Measurements from ENCODE around the gene HPCAL4.

The HPCAL4 gene

GRCh38 chr1:39678889-39679288, 12.3 kb downstream of the HPCAL4 start:
- Histone ChIP-seq H3K9me3 (ENCODE audit: control insufficient read depth, insufficient read depth, low read length) (no peaks in the 10 kb centered on the region; the same call in 1 of the 2 replicates), H3K9ac (ENCODE audit: low read depth, low read length) (no peak overlapping the region), H3K36me3 (ENCODE audit: insufficient read depth, low read length) (no peaks in the 10 kb centered on the region), H3K4me1 (ENCODE audit: insufficient read depth, low read length) (no peaks in the 10 kb centered on the region)

GRCh38 chr1:39677645-39678044, 13.6 kb downstream of the HPCAL4 start:
- Histone ChIP-seq H3K9ac (ENCODE audit: low read depth, low read length) (no peak overlapping the region), H3K9me3 (ENCODE audit: control insufficient read depth, insufficient read depth, low read length) (no peaks in the 10 kb centered on the region), H3K36me3 (ENCODE audit: insufficient read depth, low read length) (no peaks in the 10 kb centered on the region), H3K4me1 (ENCODE audit: insufficient read depth, low read length) (no peaks in the 10 kb centered on the region)

- Histone ChIP-seq H3K9ac (ENCODE audit: low read depth, low read length) (no peak overlapping the region), H3K9me3 (ENCODE audit: control insufficient read depth, insufficient read depth, low read length) (no peaks in the 10 kb centered on the region), H3K4me1 (ENCODE audit: insufficient read depth, low read length) (no peaks in the 10 kb centered on the region), H3K36me3 (ENCODE audit: insufficient read depth, low read length) (no peaks in the 10 kb centered on the region)
Observed at GRCh38 chr1:39676948-39677548, 14.2 kb downstream of the HPCAL4 start.

- Histone ChIP-seq H3K4me1 (ENCODE audit: insufficient read depth, low read length) (no peaks in the 10 kb centered on the region), H3K9ac (ENCODE audit: low read depth, low read length) (no peak overlapping the region), H3K9me3 (ENCODE audit: control insufficient read depth, insufficient read depth, low read length) (no peaks in the 10 kb centered on the region), H3K36me3 (ENCODE audit: insufficient read depth, low read length) (no peaks in the 10 kb centered on the region)
Observed at GRCh38 chr1:39675220-39675619, 16.0 kb downstream of the HPCAL4 start.

GRCh38 chr1:39673215-39673614, 18.0 kb downstream of the HPCAL4 start:
- no peak overlapping the region for H3K9ac ChIP-seq (ENCODE audit: low read depth, low read length)
- no peaks in the 10 kb centered on the region for H3K4me1 ChIP-seq (ENCODE audit: insufficient read depth, low read length)
- no peaks in the 10 kb centered on the region for H3K9me3 ChIP-seq (ENCODE audit: control insufficient read depth, insufficient read depth, low read length)
- H3K36me3 ChIP-seq (ENCODE audit: insufficient read depth, low read length): no peaks in the 10 kb centered on the region

- Histone ChIP-seq H3K9me3 (ENCODE audit: control insufficient read depth, insufficient read depth, low read length) (no peaks in the 10 kb centered on the region), H3K36me3 (ENCODE audit: insufficient read depth, low read length) (no peaks in the 10 kb centered on the region), H3K4me1 (ENCODE audit: insufficient read depth, low read length) (no peaks in the 10 kb centered on the region), H3K9ac (ENCODE audit: low read depth, low read length) (peak overlapping the region; percentile 23; the same call in 1 of the 2 replicates)
Observed at GRCh38 chr1:39672551-39672947, 18.7 kb downstream of the HPCAL4 start.

GRCh38 chr1:39671793-39672550, 19.3 kb downstream of the HPCAL4 start, which contains the start of gene NT5C1A:
TSS of gene NT5C1A (minus strand) at chr1:39672107. CDS start at chr1:39672038, 69 bp downstream.
- Histone ChIP-seq H3K9ac (ENCODE audit: low read depth, low read length) (peak within 1 kb of the TSS; percentile 27; the same call in 1 of the 2 replicates), H3K9me3 (ENCODE audit: control insufficient read depth, insufficient read depth, low read length) (no peaks in the 10 kb centered on the region), H3K36me3 (ENCODE audit: insufficient read depth, low read length) (no peaks in the 10 kb centered on the region), H3K4me1 (ENCODE audit: insufficient read depth, low read length) (no peaks in the 10 kb centered on the region)

- Histone ChIP-seq H3K36me3 (ENCODE audit: insufficient read depth, low read length) (no peaks in the 10 kb centered on the region), H3K9ac (ENCODE audit: low read depth, low read length) (peak overlapping the region; percentile 27; the same call in 1 of the 2 replicates), H3K9me3 (ENCODE audit: control insufficient read depth, insufficient read depth, low read length) (no peaks in the 10 kb centered on the region), H3K4me1 (ENCODE audit: insufficient read depth, low read length) (no peaks in the 10 kb centered on the region)
Observed at GRCh38 chr1:39671433-39671792, 19.8 kb downstream of the HPCAL4 start.

- no peak overlapping the region for H3K9ac ChIP-seq (ENCODE audit: low read depth, low read length)
- no peaks in the 10 kb centered on the region for H3K4me1 ChIP-seq (ENCODE audit: insufficient read depth, low read length)
- H3K36me3 ChIP-seq (ENCODE audit: insufficient read depth, low read length): no peaks in the 10 kb centered on the region
- H3K9me3 ChIP-seq (ENCODE audit: control insufficient read depth, insufficient read depth, low read length): no peaks in the 10 kb centered on the region
Observed at GRCh38 chr1:39670689-39671088, 20.5 kb downstream of the HPCAL4 start.

GRCh38 chr1:39668894-39669293, 22.3 kb downstream of the HPCAL4 start:
- no peak overlapping the region for H3K9ac ChIP-seq (ENCODE audit: low read depth, low read length)
- no peaks in the 10 kb centered on the region for H3K4me1 ChIP-seq (ENCODE audit: insufficient read depth, low read length)
- no peaks in the 10 kb centered on the region for H3K9me3 ChIP-seq (ENCODE audit: control insufficient read depth, insufficient read depth, low read length)

GRCh38 chr1:39668111-39668510, 23.1 kb downstream of the HPCAL4 start:
- H3K4me1 ChIP-seq (ENCODE audit: insufficient read depth, low read length): no peaks in the 10 kb centered on the region
- H3K36me3 ChIP-seq (ENCODE audit: insufficient read depth, low read length): no peaks in the 10 kb centered on the region
- no peaks in the 10 kb centered on the region for H3K9me3 ChIP-seq (ENCODE audit: control insufficient read depth, insufficient read depth, low read length)
- no peak overlapping the region for H3K9ac ChIP-seq (ENCODE audit: low read depth, low read length)

More at GRCh38 chr1:39668894-39669293, 22.3 kb downstream of the HPCAL4 start:
- no peaks in the 10 kb centered on the region for H3K36me3 ChIP-seq (ENCODE audit: insufficient read depth, low read length)

- Histone ChIP-seq H3K4me1 (ENCODE audit: insufficient read depth, low read length) (no peaks in the 10 kb centered on the region), H3K9ac (ENCODE audit: low read depth, low read length) (no peak overlapping the region), H3K9me3 (ENCODE audit: control insufficient read depth, insufficient read depth, low read length) (no peaks in the 10 kb centered on the region), H3K36me3 (ENCODE audit: insufficient read depth, low read length) (no peaks in the 10 kb centered on the region)
Observed at GRCh38 chr1:39666772-39667171, 24.5 kb downstream of the HPCAL4 start.

GRCh38 chr1:39663559-39663958, 27.7 kb downstream of the HPCAL4 start:
- Histone ChIP-seq H3K9ac (ENCODE audit: low read depth, low read length) (no peak overlapping the region), H3K9me3 (ENCODE audit: control insufficient read depth, insufficient read depth, low read length) (no peaks in the 10 kb centered on the region), H3K36me3 (ENCODE audit: insufficient read depth, low read length) (no peaks in the 10 kb centered on the region), H3K4me1 (ENCODE audit: insufficient read depth, low read length) (no peaks in the 10 kb centered on the region)

GRCh38 chr1:39662861-39663260, 28.4 kb downstream of the HPCAL4 start:
- no peaks in the 10 kb centered on the region for H3K36me3 ChIP-seq (ENCODE audit: insufficient read depth, low read length)
- H3K9ac ChIP-seq (ENCODE audit: low read depth, low read length): no peak overlapping the region
- H3K4me1 ChIP-seq (ENCODE audit: insufficient read depth, low read length): no peaks in the 10 kb centered on the region

GRCh38 chr1:39659538-39659937, 31.7 kb downstream of the HPCAL4 start:
- no peaks in the 10 kb centered on the region for H3K36me3 ChIP-seq (ENCODE audit: insufficient read depth, low read length)
- no peaks in the 10 kb centered on the region for H3K4me1 ChIP-seq (ENCODE audit: insufficient read depth, low read length)
- no peaks in the 10 kb centered on the region for H3K9me3 ChIP-seq (ENCODE audit: control insufficient read depth, insufficient read depth, low read length)
- H3K9ac ChIP-seq (ENCODE audit: low read depth, low read length): no peak overlapping the region

More at GRCh38 chr1:39662861-39663260, 28.4 kb downstream of the HPCAL4 start:
- H3K9me3 ChIP-seq (ENCODE audit: control insufficient read depth, insufficient read depth, low read length): no peaks in the 10 kb centered on the region
